HepG2 (cell line): Measurements from ENCODE around the gene NT5DC1. TPM values are rescaled to one million over a fixed set of nuclear protein-coding genes. Genes with fewer than 3 reads are reported as not detected.

ENCODE experiments used
- ATF6 ChIP-seq: sonication (generic); formaldehyde crosslinking; conservative IDR thresholded peaks from 2 replicates; pipeline ENCODE4 v1.4.0; 2020; ENCODE audit warnings: missing genetic modification reagents
- CHD4 ChIP-seq: fragments of 200-600 bp; sonication (generic); IDR thresholded peaks from 2 replicates; pipeline ENCODE4 v1.7.0; 2017; ENCODE audit warnings: mild to moderate bottlenecking, low read length, borderline replicate concordance
- FIP1L1 ChIP-seq: fragments of 200-400 bp; formaldehyde crosslinking; IDR thresholded peaks from 2 replicates; pipeline ENCODE4 v1.6.1; 2018; ENCODE audit warnings: low read depth, mild to moderate bottlenecking, low read length, moderate library complexity, borderline replicate concordance; ENCODE audit not compliant: insufficient read depth
- HNRNPLL ChIP-seq: fragments of 200-400 bp; formaldehyde crosslinking; IDR thresholded peaks from 2 replicates; pipeline ENCODE4 v1.6.1; 2017; ENCODE audit warnings: mild to moderate bottlenecking, low read depth, low read length; ENCODE audit not compliant: poor library complexity, severe bottlenecking
- PLSCR1 ChIP-seq: sonication (generic); formaldehyde crosslinking; IDR thresholded peaks from 2 replicates; pipeline ENCODE4 v1.5.0; 2020; ENCODE audit warnings: missing genetic modification reagents, mild to moderate bottlenecking, borderline replicate concordance
- PRDM10 ChIP-seq: sonication (generic); formaldehyde crosslinking; IDR thresholded peaks from 2 replicates; pipeline ENCODE4 v1.4.0; 2020; ENCODE audit warnings: low read depth, missing genetic modification reagents
- RBM22 ChIP-seq: fragments of 200-400 bp; formaldehyde crosslinking; optimal IDR thresholded peaks from 2 replicates; pipeline ENCODE3; 2017; ENCODE audit warnings: mild to moderate bottlenecking, low read length, moderate library complexity
- SNAI1 ChIP-seq: sonication (generic); formaldehyde crosslinking; IDR thresholded peaks from 2 replicates; pipeline ENCODE4 v1.5.0; 2020; ENCODE audit warnings: mild to moderate bottlenecking, missing genetic modification reagents, borderline replicate concordance
- STAT5B ChIP-seq: sonication (generic); formaldehyde crosslinking; IDR thresholded peaks from 2 replicates; pipeline ENCODE4 v1.4.0; 2020; ENCODE audit warnings: missing genetic modification reagents
- TARDBP ChIP-seq: sonication (generic); formaldehyde crosslinking; IDR thresholded peaks from 2 replicates; pipeline ENCODE4 v1.8.0; 2022; ENCODE audit warnings: mild to moderate bottlenecking, missing genetic modification reagents
- ZFX ChIP-seq: sonication (generic); formaldehyde crosslinking; IDR thresholded peaks from 2 replicates; pipeline ENCODE4 v1.4.0; 2020; ENCODE audit warnings: mild to moderate bottlenecking, low read depth, missing genetic modification reagents, moderate library complexity
- ZMAT5 ChIP-seq: sonication (generic); formaldehyde crosslinking; IDR thresholded peaks from 2 replicates; pipeline ENCODE4 v1.5.0; 2020; ENCODE audit warnings: mild to moderate bottlenecking, low read depth, missing genetic modification reagents, borderline replicate concordance
- ZNF274 ChIP-seq: sonication (generic); formaldehyde crosslinking; IDR thresholded peaks from 2 replicates; pipeline ENCODE4 v1.5.1; 2020; ENCODE audit warnings: mild to moderate bottlenecking, missing genetic modification reagents
- ZNF512 ChIP-seq: sonication (generic); formaldehyde crosslinking; IDR thresholded peaks from 2 replicates; pipeline ENCODE4 v1.4.0; 2020; ENCODE audit warnings: mild to moderate bottlenecking, missing genetic modification reagents
- ZNF746 ChIP-seq: sonication (generic); formaldehyde crosslinking; IDR thresholded peaks from 2 replicates; pipeline ENCODE4 v1.8.0; 2022; ENCODE audit warnings: mild to moderate bottlenecking, missing genetic modification reagents
- ZNF75D ChIP-seq: sonication (generic); formaldehyde crosslinking; IDR thresholded peaks from 2 replicates; pipeline ENCODE4 v1.8.1; 2023; ENCODE audit warnings: missing genetic modification reagents, mild to moderate bottlenecking, borderline replicate concordance
- ZNF781 ChIP-seq: sonication (generic); formaldehyde crosslinking; IDR thresholded peaks from 2 replicates; pipeline ENCODE4 v1.5.1; 2020; ENCODE audit warnings: borderline replicate concordance, mild to moderate bottlenecking, missing genetic modification reagents; ENCODE audit errors: not compliant biosample characterization
- ZNF788 ChIP-seq: sonication (generic); formaldehyde crosslinking; IDR thresholded peaks from 2 replicates; pipeline ENCODE4 v1.5.0; 2020; ENCODE audit warnings: mild to moderate bottlenecking, missing genetic modification reagents, borderline replicate concordance
- polyA plus RNA-seq, 8 experiments: library from polyadenylated mRNA; depleted of rRNA in 3 of 8; stranded (reverse) in 7 of 8; unstranded in 1 of 8; fragments of >200 nt; fragmentation: Illumina TruSeq in 4 of 8; extraction: Trizol in 4 of 8; gene quantifications; 2 replicates each; pipeline versions ENCODE4 v1.2.1 to v1.2.3, GENCODE V29; 2011 to 2016; ENCODE audit warnings: low read depth in 4 of 8, missing spikeins in 1 of 8, mixed read lengths in 1 of 8; ENCODE audit not compliant: insufficient read depth in 1 of 8
- total RNA-seq, 5 experiments: library from RNA; depleted of rRNA; stranded (reverse); fragments of >200 nt; fragmentation: Illumina TruSeq; extraction: Trizol; gene quantifications; 2 replicates each; pipeline ENCODE4 v1.2.3, GENCODE V29; 2016; ENCODE audit warnings: low read depth in 1 of 5

The NT5DC1 gene
- total and polyA plus RNA-seq, 2 of the 13 experiments (the other 11 are each of a cell fraction or from before 2014, with no cell fraction given), result 27.0 to 56.1 TPM

- TF ChIP-seq PLSCR1 (CRISPR knock-in tag) (no peak), RBM22 (no peak), ZNF788 (CRISPR knock-in tag) (no peak), ZNF75D (CRISPR knock-in tag) (no peak), ZNF746 (CRISPR knock-in tag) (no peak), ZNF274 (CRISPR knock-in tag) (no peak), STAT5B (CRISPR knock-in tag) (no peak), CHD4 (no peak), ZFX (no peak), PRDM10 (CRISPR knock-in tag) (peak; percentile 93), ZNF512 (CRISPR knock-in tag) (no peak), ATF6 (CRISPR knock-in tag) (no peak), HNRNPLL (no peak), SNAI1 (no peak), ZMAT5 (CRISPR knock-in tag) (no peak), FIP1L1 (no peak), ZNF781 (no peak), TARDBP (CRISPR knock-in tag) (peak; percentile 61; the same call in 1 of the 2 replicates)
Observed at GRCh38 chr6:116060572-116061283, 39.9 kb upstream of the NT5DC1 start, which contains the start of gene FRK (continued).
